Measurements from ENCODE around the gene CCDC188. TPM values are rescaled to one million over a fixed set of nuclear protein-coding genes. Genes with fewer than 3 reads are reported as not detected.

The CCDC188 gene
- total and polyA plus RNA-seq, 9 of the 15 experiments (the other 6 are each of a cell fraction or from before 2014, with no cell fraction given): not detected

GRCh38 chr22:20101638-20102037, 49.2 kb downstream of the CCDC188 start (continued):
- TF ChIP-seq, protein P1, sequence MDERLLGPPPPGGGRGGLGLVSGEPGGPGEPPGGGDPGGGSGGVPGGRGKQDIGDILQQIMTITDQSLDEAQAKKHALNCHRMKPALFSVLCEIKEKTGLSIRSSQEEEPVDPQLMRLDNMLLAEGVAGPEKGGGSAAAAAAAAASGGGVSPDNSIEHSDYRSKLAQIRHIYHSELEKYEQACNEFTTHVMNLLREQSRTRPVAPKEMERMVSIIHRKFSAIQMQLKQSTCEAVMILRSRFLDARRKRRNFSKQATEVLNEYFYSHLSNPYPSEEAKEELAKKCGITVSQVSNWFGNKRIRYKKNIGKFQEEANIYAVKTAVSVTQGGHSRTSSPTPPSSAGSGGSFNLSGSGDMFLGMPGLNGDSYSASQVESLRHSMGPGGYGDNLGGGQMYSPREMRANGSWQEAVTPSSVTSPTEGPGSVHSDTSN (CRISPR knock-in tag; IDR thresholded peaks at IDR 0.05; ENCODE audit: low read depth): peak; percentile 12; the same call in 1 of the 2 replicates
- TF ChIP-seq, protein P1 (tag; conservative IDR thresholded peaks at IDR 0.05; ENCODE audit: low read depth): no peak
- 0 out of 2 replicates have a peak, but pooled peaks have one; percentile 3 for TF ChIP-seq PML (IDR thresholded peaks at IDR 0.05; ENCODE audit: low read length)
- TF ChIP-seq POLR2AphosphoS2 (IDR thresholded peaks at IDR 0.05; ENCODE audit: low read length): peak; percentile 23; the same call in 1 of the 2 replicates
- peak; percentile 51; the same call in 1 of the 2 replicates for TF ChIP-seq POLR2G (IDR thresholded peaks at IDR 0.05; ENCODE audit: low read depth, low read length)
- 0 out of 2 replicates have a peak, but pooled peaks have one; percentile 7 for TF ChIP-seq ZNF12 (CRISPR knock-in tag; IDR thresholded peaks at IDR 0.05)
- no peak for TF ChIP-seq HDGF (IDR thresholded peaks at IDR 0.05)
- peak; percentile 72 for TF ChIP-seq RBM22 (IDR thresholded peaks at IDR 0.05; ENCODE audit: low read depth, low read length, poor library complexity, severe bottlenecking)
- no peak for TF ChIP-seq RBM25 (IDR thresholded peaks at IDR 0.05; ENCODE audit: low read depth, low read length, severe bottlenecking)
- TF ChIP-seq HCFC1 (IDR thresholded peaks at IDR 0.05; ENCODE audit: low read depth, low read length): no peak
- no peak for TF ChIP-seq L3MBTL2 (IDR thresholded peaks at IDR 0.05)
- TF ChIP-seq TCF3 (CRISPR knock-in tag; IDR thresholded peaks at IDR 0.05): no peak
- 0 out of 2 replicates have a peak, but pooled peaks have one; percentile 20 for TF ChIP-seq TCF7L2 (IDR thresholded peaks at IDR 0.05; ENCODE audit: low read depth, low read length)
- TF ChIP-seq NFATC3 (IDR thresholded peaks at IDR 0.05): 0 out of 2 replicates have a peak, but pooled peaks have one; percentile 35
- no peak for TF ChIP-seq CSDE1 (IDR thresholded peaks at IDR 0.05)
- TF ChIP-seq ZNF311 (CRISPR knock-in tag; IDR thresholded peaks at IDR 0.05): no peak
- peak; percentile 50; the same call in 1 of the 2 replicates for TF ChIP-seq SUPT5H (IDR thresholded peaks at IDR 0.05)
- TF ChIP-seq U2AF2 (optimal IDR thresholded peaks at IDR 0.05; ENCODE audit: low read depth, low read length): no peak
- no peak for TF ChIP-seq CHCHD3 (CRISPR knock-in tag; IDR thresholded peaks at IDR 0.05)
- peak; percentile 22; the same call in 1 of the 2 replicates for TF ChIP-seq RBFOX2 (IDR thresholded peaks at IDR 0.05; ENCODE audit: low read depth, low read length)
